Erythroblast (primary cell): ENCODE measurements around the gene GPD2.
"Not testable (repeated sequence)": the region's sequence is repeated elsewhere in the genome, so short reads cannot be mapped to it uniquely, and the experiment has no call there.

Experiments
- DNase-seq, 2 experiments: peaks; one replicate each; lab custom pipeline; 2025; lab: John Stamatoyannopoulos, UW
- GATA1 ChIP-seq: IDR thresholded peaks from 2 replicates; pipeline ENCODE4 v1.6.1; 2011; ENCODE audit warnings: low read depth, mild to moderate bottlenecking, control low read depth, low read length, moderate library complexity
- POLR2A ChIP-seq: IDR thresholded peaks from 2 replicates; pipeline ENCODE4 v1.6.1; 2011; ENCODE audit warnings: mild to moderate bottlenecking, low read length

Gene GPD2

GRCh38 chr2:156476850-156477206, 40.6 kb downstream of the GPD2 start:
- TF ChIP-seq GATA1 (no peak), POLR2A (no peak)
- no peak for DNase-seq

GRCh38 chr2:156480376-156480775, 44.2 kb downstream of the GPD2 start:
- DNase-seq = no peak
- TF ChIP-seq POLR2A = no peak
- no peak for TF ChIP-seq GATA1

GRCh38 chr2:156481312-156481711, 45.1 kb downstream of the GPD2 start:
- DNase-seq = no peak
- TF ChIP-seq POLR2A = no peak
- no peak for TF ChIP-seq GATA1

GRCh38 chr2:156483741-156484173, 47.6 kb downstream of the GPD2 start:
- DNase-seq = no peak
- TF ChIP-seq GATA1 (no peak), POLR2A (no peak)

- no peak for DNase-seq
- TF ChIP-seq GATA1 (no peak), POLR2A (no peak)
These were observed 50.0 kb downstream of the GPD2 start for GRCh38 chr2:156486147-156486546.

- TF ChIP-seq GATA1 = no peak
- TF ChIP-seq POLR2A = no peak
- no peak for DNase-seq
These were observed 50.4 kb downstream of the GPD2 start for GRCh38 chr2:156486614-156487013.

GRCh38 chr2:156489195-156489594, 53.0 kb downstream of the GPD2 start:
- DNase-seq = no peak
- TF ChIP-seq GATA1 (no peak), POLR2A (no peak)

- no peak for TF ChIP-seq GATA1
- TF ChIP-seq POLR2A = no peak
- DNase-seq = no peak
These were observed 53.7 kb downstream of the GPD2 start for GRCh38 chr2:156489750-156490465.

- TF ChIP-seq POLR2A = no peak
- TF ChIP-seq GATA1 = no peak
- no peak for DNase-seq
These were observed 54.3 kb downstream of the GPD2 start for GRCh38 chr2:156490466-156490840.

GRCh38 chr2:156491176-156491575, 55.0 kb downstream of the GPD2 start:
- no peak for TF ChIP-seq GATA1
- no peak for TF ChIP-seq POLR2A
- no peak for DNase-seq

GRCh38 chr2:156492979-156493378, 56.8 kb downstream of the GPD2 start:
- DNase-seq = no peak
- TF ChIP-seq GATA1 = no peak
- no peak for TF ChIP-seq POLR2A

- not testable (repeated sequence) for DNase-seq
These were observed 59.8 kb downstream of the GPD2 start for GRCh38 chr2:156495998-156496397.

- no peak for TF ChIP-seq GATA1
- no peak for TF ChIP-seq POLR2A
- no peak for DNase-seq
These were observed 69.5 kb downstream of the GPD2 start for GRCh38 chr2:156505696-156506095.

GRCh38 chr2:156511122-156511521, 74.9 kb downstream of the GPD2 start:
- DNase-seq = no peak
- no peak for TF ChIP-seq GATA1
- TF ChIP-seq POLR2A = no peak

- TF ChIP-seq POLR2A (no peak), GATA1 (no peak)
These were observed 75.6 kb downstream of the GPD2 start for GRCh38 chr2:156511803-156512202.

GRCh38 chr2:156512451-156512850, 76.3 kb downstream of the GPD2 start:
- DNase-seq = no peak
- TF ChIP-seq GATA1 = no peak
- no peak for TF ChIP-seq POLR2A

More at GRCh38 chr2:156511803-156512202, 75.6 kb downstream of the GPD2 start:
- no peak for DNase-seq
